ENCODE results near the gene SF3B2. TPM values are rescaled to one million over a fixed set of nuclear protein-coding genes. Genes with fewer than 3 reads are reported as not detected.
A peak's percentile ranks its signal among the peaks of the same experiment; 100 is the strongest.

Gene SF3B2
- total and polyA plus RNA-seq, 8 donors, result 64.4 to 118 (median 83.3) TPM

GRCh38 chr11:66013762-66014100, 38.4 kb upstream of the SF3B2 start:
- 56 to 67% methylated on average over 7 of the region's 7 CpGs for WGBS, 2 donors
- FAIRE-seq (no peak), DNase-seq (peak in 1 of 6 donors; percentile 29), ATAC-seq (no peak)
- Histone ChIP-seq H3K27ac (no peak overlapping the region), H3K27me3 (peaks cover 0 to 4% (median 0%) of the 10 kb centered on the region in 4 donors), H3K36me3 (no peaks in the 10 kb centered on the region), H3K4me1 (no peaks in the 10 kb centered on the region), H3K4me3 (no peak overlapping the region), H3K9me3 (no peaks in the 10 kb centered on the region)
- intact Hi-C loops (cut with DNase I), result no loop called here
- no peak for TF ChIP-seq CTCF (IDR thresholded peaks at IDR 0.05)

GRCh38 chr11:66014804-66015453, 37.2 kb upstream of the SF3B2 start:
- Histone ChIP-seq H3K36me3 (no peaks in the 10 kb centered on the region), H3K9me3 (no peaks in the 10 kb centered on the region), H3K4me3 (no peak overlapping the region), H3K4me1 (no peaks in the 10 kb centered on the region), H3K27ac (no peak overlapping the region), H3K27me3 (peaks cover 0 to 4% (median 0%) of the 10 kb centered on the region in 4 donors)
- no peak for ATAC-seq
- intact Hi-C loops (cut with DNase I), result no loop called here
- no peak for TF ChIP-seq CTCF (IDR thresholded peaks at IDR 0.05)
- no peak for FAIRE-seq
- 93% methylated on average over 6 of the region's 6 CpGs for WGBS, 2 donors
- no peak for DNase-seq

- H3K27me3 ChIP-seq, result peaks cover 0 to 4% (median 0%) of the 10 kb centered on the region in 4 donors
- TF ChIP-seq CTCF (IDR thresholded peaks at IDR 0.05), result no peak
- no peaks in the 10 kb centered on the region for H3K36me3 ChIP-seq
- no peak for ATAC-seq
- WGBS, 2 donors, result 59 to 66% methylated on average over 7 of the region's 7 CpGs
- FAIRE-seq, result no peak
- intact Hi-C loops (cut with DNase I), result no loop called here
- H3K27ac ChIP-seq, result no peak overlapping the region
- no peaks in the 10 kb centered on the region for H3K4me1 ChIP-seq
- no peak for DNase-seq
- H3K4me3 ChIP-seq, result no peak overlapping the region
- no peaks in the 10 kb centered on the region for H3K9me3 ChIP-seq
Observed at GRCh38 chr11:66015454-66015881, 36.7 kb upstream of the SF3B2 start.

- TF ChIP-seq CTCF (IDR thresholded peaks at IDR 0.05), result no peak
- H3K36me3 ChIP-seq, result no peaks in the 10 kb centered on the region
- FAIRE-seq (no peak), DNase-seq (no peak), ATAC-seq (no peak)
- WGBS, 2 donors, result 81 to 89% methylated on average over 18 of the region's 18 CpGs
- intact Hi-C loops (cut with DNase I), result no loop called here
- no peak overlapping the region for H3K4me3 ChIP-seq
- H3K9me3 ChIP-seq, result no peaks in the 10 kb centered on the region
- no peaks in the 10 kb centered on the region for H3K4me1 ChIP-seq
- no peak overlapping the region for H3K27ac ChIP-seq
- H3K27me3 ChIP-seq, result peaks cover 0 to 4% (median 0%) of the 10 kb centered on the region in 4 donors
Observed at GRCh38 chr11:66015936-66016792, 36.0 kb upstream of the SF3B2 start.

GRCh38 chr11:66016793-66017177, 35.4 kb upstream of the SF3B2 start:
- intact Hi-C loops (cut with DNase I), result no loop called here
- DNase-seq (no peak), FAIRE-seq (no peak), ATAC-seq (no peak)
- WGBS, 2 donors, result 80 to 83% methylated on average over 10 of the region's 10 CpGs
- no peaks in the 10 kb centered on the region for H3K4me1 ChIP-seq
- H3K9me3 ChIP-seq, result no peaks in the 10 kb centered on the region
- no peak for TF ChIP-seq CTCF (IDR thresholded peaks at IDR 0.05)
- H3K36me3 ChIP-seq, result no peaks in the 10 kb centered on the region
- H3K27me3 ChIP-seq, result peaks cover 0 to 4% (median 0%) of the 10 kb centered on the region in 4 donors
- no peak overlapping the region for H3K27ac ChIP-seq
- no peak overlapping the region for H3K4me3 ChIP-seq
